OCI-LY7 (cell line): ENCODE measurements around the gene GAPDH. TPM values are rescaled to one million over a fixed set of nuclear protein-coding genes. Genes with fewer than 3 reads are reported as not detected.

ENCODE experiments used
- BruUV-seq: library from RNA; stranded (reverse); fragments of 400-500 nt; replicated peaks from 2 replicates; lab custom pipeline; 2021; lab: Mats Ljungman, UMichigan
- CTCF ChIA-PET: fragments of 300-600 bp; sonication (Branson Sonifier 250); formaldehyde crosslinking; loops from one replicate; lab custom pipeline; 2022; ENCODE audit warnings: antibody characterized with exemption; ENCODE audit not compliant: unreplicated experiment; lab: Charles Lee
- POLR2A ChIA-PET: fragments of 300-600 bp; sonication (Branson Sonifier 250); formaldehyde crosslinking; loops from one replicate; lab custom pipeline; 2022; ENCODE audit warnings: antibody characterized with exemption; lab: Charles Lee
- DNase-seq: peaks from one replicate; pipeline ENCODE4 v3.0.0-alpha.2; 2015; ENCODE audit warnings: low spot score
- H2AFZ ChIP-seq: fragments of 200-600 bp; sonication (generic), shearing (Covaris generic); 2 replicates; pipeline ENCODE4 v1.6.1; 2014; ENCODE audit warnings: mild to moderate bottlenecking, antibody characterized with exemption, low read length, moderate library complexity
- H3K27ac ChIP-seq: fragments of 200-600 bp; sonication (generic); 2 replicates; pipeline ENCODE4 v1.5.1; 2014; ENCODE audit warnings: mixed run types, low read depth, mild to moderate bottlenecking, moderate library complexity, low read length, inconsistent platforms; ENCODE audit not compliant: poor library complexity, severe bottlenecking
- H3K36me3 ChIP-seq: fragments of 200-600 bp; sonication (generic); 2 replicates; pipeline ENCODE4 v1.6.1; 2014; ENCODE audit warnings: mild to moderate bottlenecking, antibody characterized with exemption, low read length, moderate library complexity, mixed read lengths; ENCODE audit not compliant: insufficient read depth
- H3K4me1 ChIP-seq: fragments of 200-600 bp; sonication (generic); 2 replicates; pipeline ENCODE4 v1.5.1; 2014; ENCODE audit warnings: mild to moderate bottlenecking, low read length; ENCODE audit not compliant: insufficient read depth, poor library complexity, severe bottlenecking
- H3K4me2 ChIP-seq: fragments of 200-600 bp; sonication (generic); 2 replicates; pipeline ENCODE4 v1.6.1; 2014; ENCODE audit warnings: mild to moderate bottlenecking, low read length
- H3K4me3 ChIP-seq: fragments of 200-600 bp; sonication (generic); 2 replicates; pipeline ENCODE4 v1.5.1; 2014; ENCODE audit warnings: mild to moderate bottlenecking, low read depth, low read length; ENCODE audit not compliant: poor library complexity, severe bottlenecking
- H3K79me2 ChIP-seq: fragments of 200-600 bp; sonication (generic); 2 replicates; pipeline ENCODE4 v1.6.1; 2016; ENCODE audit warnings: low read depth, mild to moderate bottlenecking, low read length, moderate library complexity, mixed read lengths; ENCODE audit not compliant: insufficient read depth
- H3K9me2 ChIP-seq: fragments of 200-600 bp; sonication (generic); 2 replicates; pipeline ENCODE4 v1.6.1; 2016; ENCODE audit warnings: mild to moderate bottlenecking, low read length, mixed read lengths; ENCODE audit not compliant: insufficient read depth
- H3K9me3 ChIP-seq: fragments of 200-600 bp; sonication (generic); 2 replicates; pipeline ENCODE4 v1.6.1; 2014; ENCODE audit warnings: mild to moderate bottlenecking, mixed run types, low read length, mixed read lengths
- H4K20me1 ChIP-seq: fragments of 200-600 bp; sonication (generic); 2 replicates; pipeline ENCODE4 v1.6.1; 2014; ENCODE audit warnings: mild to moderate bottlenecking, antibody characterized with exemption, low read length, moderate library complexity, mixed read lengths; ENCODE audit not compliant: insufficient read depth
- EZH2phosphoT487 ChIP-seq: fragments of 200-600 bp; sonication (generic); IDR thresholded peaks from 2 replicates; pipeline ENCODE4 v1.6.1; 2018; ENCODE audit warnings: low read depth, borderline replicate concordance, mild to moderate bottlenecking, mixed run types, antibody characterized with exemption, low read length, moderate library complexity, mixed read lengths
- intact Hi-C: fragments of 100-400 bp; cut with micrococcal nuclease; formaldehyde crosslinking; loops from one replicate; pipeline ENCODE4 v1.10.0; 2022; ENCODE audit not compliant: unreplicated experiment
- total RNA-seq, 2 experiments: library from RNA; depleted of rRNA in 1 of 2; stranded (reverse); fragments of >200 nt in 1 of 2; shearing (Covaris generic) in 1 of 2; gene quantifications; 2 replicates each; pipeline ENCODE4 v1.2.3, GENCODE V29; 2014 to 2022
- TF ChIP-seq, protein P1 (sequence below): fragments of 200-600 bp; sonication (generic); conservative IDR thresholded peaks from 2 replicates; pipeline ENCODE4 v1.5.1; 2014; ENCODE audit warnings: mild to moderate bottlenecking, antibody characterized with exemption, low read length, moderate library complexity, mixed read lengths

Gene GAPDH
- total RNA-seq, 2 experiments from 2014 or later: 3,801 to 4,502 TPM

DNA sequence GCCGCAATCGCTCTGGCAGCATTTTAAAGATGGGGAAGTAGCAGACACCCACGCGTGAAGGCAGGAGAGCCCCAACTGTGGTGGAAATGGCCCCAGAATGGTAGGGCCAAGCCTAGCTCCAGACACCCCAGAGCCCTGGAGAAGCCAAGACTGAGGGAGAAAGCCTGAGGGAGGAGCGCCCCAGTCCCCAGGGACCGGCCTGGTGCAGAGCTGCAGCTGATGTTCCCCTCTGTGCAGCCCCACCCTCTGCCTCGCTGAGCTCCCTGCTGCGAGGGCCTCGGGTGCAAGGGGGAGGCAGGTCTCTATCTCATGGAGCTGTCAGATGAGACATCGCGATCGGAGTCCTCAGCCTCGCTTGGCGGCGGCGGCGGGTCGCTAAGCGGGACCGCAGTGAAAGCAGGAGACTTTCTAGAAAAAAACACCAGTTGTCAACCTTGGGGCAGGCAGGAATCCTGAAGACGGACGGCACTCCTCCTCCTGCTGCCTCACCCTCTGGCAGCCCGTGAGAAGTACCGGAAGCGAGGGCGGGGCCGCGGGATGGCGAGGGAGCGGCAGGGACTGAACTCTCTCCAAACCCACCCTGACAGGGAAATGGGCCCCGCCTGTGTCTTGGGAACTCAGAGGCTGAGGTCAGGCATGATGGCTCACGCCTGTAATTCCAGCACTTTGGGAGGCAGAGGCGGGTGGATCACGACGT lies 6.0 kb downstream of the GAPDH start:
- H3K9me2 ChIP-seq: no peaks in the 10 kb centered on the region
- peaks cover 16% of the 10 kb centered on the region for H3K79me2 ChIP-seq
- peak overlapping the region; percentile 93 for H3K4me2 ChIP-seq
- no TSS peak for BruUV-seq
- intact Hi-C loops: no loop called here
- H3K36me3 ChIP-seq: peaks cover 75% of the 10 kb centered on the region
- ChIA-PET POLR2A (interaction anchor here (0.6 to 1.7 kb wide), 4 partner anchors 29 to 115 kb away, joined by 3 to 6 read pairs (median 4); partner anchors contain the start of gene CD27), CTCF (interaction anchor here (1.1 to 1.3 kb wide), 2 partner anchors 14 to 25 kb away, joined by 3 to 5 read pairs; no protein-coding TSS in a partner anchor)
- no peaks in the 10 kb centered on the region for H3K9me3 ChIP-seq
- TF ChIP-seq, protein P1, sequence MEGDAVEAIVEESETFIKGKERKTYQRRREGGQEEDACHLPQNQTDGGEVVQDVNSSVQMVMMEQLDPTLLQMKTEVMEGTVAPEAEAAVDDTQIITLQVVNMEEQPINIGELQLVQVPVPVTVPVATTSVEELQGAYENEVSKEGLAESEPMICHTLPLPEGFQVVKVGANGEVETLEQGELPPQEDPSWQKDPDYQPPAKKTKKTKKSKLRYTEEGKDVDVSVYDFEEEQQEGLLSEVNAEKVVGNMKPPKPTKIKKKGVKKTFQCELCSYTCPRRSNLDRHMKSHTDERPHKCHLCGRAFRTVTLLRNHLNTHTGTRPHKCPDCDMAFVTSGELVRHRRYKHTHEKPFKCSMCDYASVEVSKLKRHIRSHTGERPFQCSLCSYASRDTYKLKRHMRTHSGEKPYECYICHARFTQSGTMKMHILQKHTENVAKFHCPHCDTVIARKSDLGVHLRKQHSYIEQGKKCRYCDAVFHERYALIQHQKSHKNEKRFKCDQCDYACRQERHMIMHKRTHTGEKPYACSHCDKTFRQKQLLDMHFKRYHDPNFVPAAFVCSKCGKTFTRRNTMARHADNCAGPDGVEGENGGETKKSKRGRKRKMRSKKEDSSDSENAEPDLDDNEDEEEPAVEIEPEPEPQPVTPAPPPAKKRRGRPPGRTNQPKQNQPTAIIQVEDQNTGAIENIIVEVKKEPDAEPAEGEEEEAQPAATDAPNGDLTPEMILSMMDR: peak; percentile 62; the same call in 1 of the 2 replicates
- no peak for TF ChIP-seq EZH2phosphoT487
- H3K4me1 ChIP-seq: peaks cover 56% of the 10 kb centered on the region
- H2AFZ ChIP-seq: no peak overlapping the region
- peak; percentile 83 for DNase-seq
- peaks cover 8% of the 10 kb centered on the region; the same call in 1 of the 2 replicates for H4K20me1 ChIP-seq
- peak overlapping the region; percentile 22 for H3K4me3 ChIP-seq
- peak overlapping the region; percentile 95 for H3K27ac ChIP-seq

DNA sequence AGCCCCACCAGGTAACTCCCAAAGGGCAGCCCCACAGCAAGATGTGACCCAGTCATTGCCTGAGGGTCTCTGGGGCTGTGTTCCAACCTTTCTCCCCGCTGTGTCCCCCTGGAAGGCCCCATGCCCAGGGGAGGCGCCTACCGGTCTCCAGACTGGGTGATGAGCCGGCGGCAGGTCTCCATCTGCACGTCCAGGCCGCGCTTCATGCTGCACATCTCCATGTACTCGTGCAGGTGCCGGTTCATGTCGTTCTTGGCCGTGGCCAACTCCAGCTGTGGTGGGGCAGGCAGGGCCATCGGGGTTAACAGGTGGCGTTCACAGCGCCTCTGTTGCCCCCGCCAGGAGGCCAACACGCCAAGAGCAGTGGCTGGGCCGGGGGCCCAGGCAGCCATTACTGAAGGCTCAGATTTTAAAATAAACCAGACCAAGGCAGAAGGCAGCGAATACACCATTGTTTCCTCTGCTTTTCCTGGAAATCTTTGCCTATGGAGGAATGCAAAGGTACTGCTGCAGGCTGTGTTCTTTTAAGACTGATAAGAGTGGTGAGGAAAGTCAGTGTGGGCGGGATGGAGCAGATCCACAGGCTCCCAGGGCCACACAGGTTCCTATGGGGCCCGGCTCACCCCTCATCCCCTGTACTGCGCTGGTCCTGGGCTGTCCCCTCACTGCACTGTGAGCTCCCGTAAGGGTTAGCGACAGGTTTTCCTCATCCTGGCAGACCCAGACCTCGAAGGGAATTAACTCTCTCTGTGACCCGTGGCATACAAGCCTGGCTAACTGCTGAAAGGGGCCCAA lies 7.3 kb downstream of the GAPDH start:
- Histone ChIP-seq H3K36me3 (peaks cover 75% of the 10 kb centered on the region), H4K20me1 (no peaks in the 10 kb centered on the region), H3K9me2 (no peaks in the 10 kb centered on the region), H2AFZ (no peak overlapping the region), H3K27ac (peak overlapping the region; percentile 95), H3K9me3 (no peaks in the 10 kb centered on the region), H3K79me2 (peaks cover 3% of the 10 kb centered on the region; the same call in 1 of the 2 replicates), H3K4me1 (peaks cover 49% of the 10 kb centered on the region), H3K4me3 (no peak overlapping the region), H3K4me2 (peak overlapping the region; percentile 93; the same call in 1 of the 2 replicates)
- POLR2A ChIA-PET: interaction anchor here (0.6 to 0.7 kb wide), 5 partner anchors 64 to 1038 kb away, joined by 3 to 4 read pairs (median 3); no protein-coding TSS in a partner anchor
- TF ChIP-seq, protein P1: no peak
- no peak for TF ChIP-seq EZH2phosphoT487
- BruUV-seq: no TSS peak
- no peak for DNase-seq
- CTCF ChIA-PET: interaction anchor here (0.6 kb wide), 1 partner anchor 328 kb away, joined by 4 read pairs; no protein-coding TSS in a partner anchor
- intact Hi-C loops: no loop called here
